Hematopoietic multipotent progenitor cell treated with erythropoietin and hydrocortisone succinate and interleukin-3 and kit ligand, for 6 days (in vitro differentiated cells): ENCODE data around the gene HERC6.

Source experiments
- DNase-seq: peaks from one replicate; pipeline ENCODE4 v3.0.0-alpha.2; 2015

HERC6 gene

DNA sequence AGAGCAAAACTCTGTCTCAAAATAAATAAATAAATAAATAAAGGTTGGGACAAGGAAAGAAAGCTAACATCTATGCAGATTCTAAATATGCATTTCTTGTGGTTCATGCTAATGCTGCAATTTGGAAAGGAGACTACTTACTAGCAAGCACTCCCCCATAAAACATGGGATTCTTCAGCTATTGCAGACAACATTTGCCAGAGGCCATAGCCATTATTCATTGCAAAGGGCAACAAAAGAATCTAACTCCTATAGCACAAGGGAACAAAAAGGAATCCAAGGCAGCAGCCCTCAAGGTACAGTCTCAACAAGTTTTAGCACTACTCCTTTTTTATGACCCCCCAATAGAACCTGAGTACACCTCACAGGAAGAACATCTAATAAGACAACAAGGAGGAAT lies 70.2 kb downstream of the HERC6 start:
- no peak for DNase-seq

DNA sequence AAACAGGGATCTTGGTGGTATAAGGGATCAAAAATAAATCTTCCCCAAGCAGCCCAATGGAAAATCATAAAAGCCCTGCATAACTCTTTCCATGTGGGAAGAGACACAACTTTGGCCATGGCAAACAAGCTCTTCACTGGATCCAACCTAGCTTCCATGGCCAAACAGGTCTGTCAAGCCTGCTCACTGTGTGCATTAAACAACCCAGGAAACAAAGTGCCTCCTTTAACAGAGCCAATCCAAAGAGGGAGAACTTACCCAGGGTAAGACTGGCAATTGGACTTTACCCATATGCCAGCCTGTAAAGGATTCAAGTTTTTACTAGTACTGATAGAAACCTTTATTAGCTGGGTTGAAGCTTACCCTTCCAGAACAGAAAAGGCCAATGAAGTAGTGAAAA lies 70.6 kb downstream of the HERC6 start:
- DNase-seq: no peak

GRCh38 chr4:88451205-88451604 lies 72.6 kb downstream of the HERC6 start:
- DNase-seq: no peak

GRCh38 chr4:88452912-88453311 lies 74.3 kb downstream of the HERC6 start:
- DNase-seq: no peak

DNA sequence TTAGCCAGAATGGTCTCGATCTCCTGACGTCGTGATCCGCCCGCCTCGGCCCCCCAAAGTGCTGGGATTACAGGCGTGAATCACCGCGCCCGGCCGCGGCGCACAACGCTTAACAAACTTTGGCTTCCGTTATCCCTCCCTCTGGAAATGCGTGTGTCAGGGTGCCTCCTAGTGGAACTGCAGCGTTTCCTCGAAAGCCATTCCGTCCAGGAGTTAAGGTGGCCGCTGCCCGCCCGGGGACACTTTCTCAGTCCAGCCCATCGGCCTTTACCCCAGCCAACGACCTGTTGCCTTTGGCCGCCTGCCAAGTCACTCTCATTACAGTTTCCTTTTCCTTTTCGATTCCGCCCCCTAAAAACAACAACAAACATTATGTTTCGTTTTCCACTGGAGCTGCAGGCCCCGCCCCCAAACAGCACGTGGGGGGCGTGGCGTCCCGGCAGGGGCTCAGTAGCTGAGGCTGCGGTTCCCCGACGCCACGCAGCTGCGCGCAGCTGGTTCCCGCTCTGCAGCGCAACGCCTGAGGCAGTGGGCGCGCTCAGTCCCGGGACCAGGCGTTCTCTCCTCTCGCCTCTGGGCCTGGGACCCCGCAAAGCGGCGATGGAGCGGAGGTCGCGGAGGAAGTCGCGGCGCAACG lies 78.1 kb downstream of the HERC6 start, which contains the start of gene HERC5:
Gene HERC5 (plus strand): TSS at position 450 of the 637 bp plus-strand sequence. CDS start 151 bp downstream, at position 601.
- DNase-seq: peak; percentile 97

- DNase-seq: peak; percentile 43
Observed at GRCh38 chr4:88457307-88458103, 78.9 kb downstream of the HERC6 start.

DNA sequence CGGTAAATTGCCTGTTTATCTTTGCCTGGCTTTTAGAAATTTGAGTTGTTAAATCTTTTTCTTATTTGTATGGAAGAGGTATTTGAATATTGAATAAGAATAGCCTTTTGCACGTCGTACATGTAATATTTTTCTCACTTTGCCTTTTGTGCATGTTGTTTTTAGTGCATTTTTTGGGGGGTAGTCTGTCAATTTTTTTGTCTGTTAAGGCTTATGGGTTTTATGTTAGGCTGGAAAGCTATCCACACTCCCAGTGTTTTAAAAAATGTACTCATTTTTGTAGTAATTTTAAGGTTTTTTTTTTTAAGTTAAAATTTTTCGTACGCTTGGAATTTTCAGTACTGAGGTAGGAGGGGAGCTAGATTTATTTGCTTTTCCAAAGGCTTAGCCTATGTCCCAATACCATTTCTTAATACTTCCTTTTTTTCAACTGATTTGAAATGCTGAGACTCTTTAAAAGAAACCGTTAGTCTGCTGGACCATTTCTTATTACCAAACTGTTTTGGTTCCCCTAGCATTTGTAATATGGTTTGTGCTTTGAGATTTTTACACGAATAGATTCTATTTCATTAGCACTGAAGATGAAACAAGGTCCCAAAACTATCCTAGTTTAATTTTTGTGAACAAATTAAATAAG lies 79.6 kb downstream of the HERC6 start:
- peak; percentile 44 for DNase-seq

- DNase-seq: no peak
Observed at GRCh38 chr4:88465653-88466192, 87.1 kb downstream of the HERC6 start.

- no peak for DNase-seq
Observed at GRCh38 chr4:88467392-88467791, 88.7 kb downstream of the HERC6 start.

DNA sequence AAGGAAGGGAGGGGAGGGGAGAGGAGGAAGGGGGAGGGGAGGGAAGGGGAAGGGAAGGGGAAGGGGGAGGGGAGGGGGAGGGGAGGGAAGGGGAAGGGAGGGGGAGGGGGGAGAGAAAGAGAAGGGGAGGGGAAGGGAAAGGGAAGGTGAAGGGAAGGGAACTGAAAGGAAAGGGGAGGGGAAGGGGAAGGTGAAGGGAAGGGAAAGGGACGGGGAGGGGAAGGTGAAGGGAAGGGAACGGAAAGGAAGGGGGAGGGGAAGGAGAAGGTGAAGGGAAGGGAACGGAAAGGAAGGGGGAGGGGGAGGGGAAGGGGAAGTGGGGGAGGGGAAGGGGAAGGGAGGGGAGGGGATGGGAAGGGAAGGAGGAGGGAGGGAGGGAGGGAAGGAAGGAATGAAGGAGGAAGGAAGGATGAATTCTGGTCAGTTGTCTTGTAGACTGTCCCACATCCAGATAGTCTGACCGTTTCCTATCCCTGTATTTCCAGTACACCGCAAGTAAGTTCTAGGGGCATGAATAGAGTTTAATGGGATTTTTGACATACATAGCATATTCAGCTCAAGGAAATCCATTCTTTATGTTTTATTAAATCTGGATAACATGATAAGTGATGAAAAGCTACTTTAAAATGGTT lies 98.7 kb downstream of the HERC6 start:
- DNase-seq: no peak

DNA sequence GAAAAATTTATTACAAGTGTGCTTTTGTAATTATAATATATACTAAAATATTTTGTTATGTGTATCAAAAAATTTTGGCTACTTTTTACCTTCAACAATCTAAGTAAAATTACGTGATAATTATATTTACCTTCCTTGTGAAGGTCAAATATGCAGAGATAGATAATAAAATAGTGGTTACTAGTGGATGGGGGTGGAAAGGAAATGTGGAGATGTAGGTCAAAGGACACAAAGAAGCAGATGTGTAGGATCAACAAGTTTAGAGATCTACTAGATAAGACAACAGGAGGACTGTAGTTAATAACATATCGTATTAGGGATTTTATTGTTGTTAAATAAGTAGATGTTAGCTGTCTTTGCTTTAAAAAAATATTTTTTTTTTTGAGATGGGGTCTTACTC lies 99.6 kb downstream of the HERC6 start:
- DNase-seq: no peak

GRCh38 chr4:88481537-88481936 lies 102.9 kb downstream of the HERC6 start:
- no peak for DNase-seq

DNA sequence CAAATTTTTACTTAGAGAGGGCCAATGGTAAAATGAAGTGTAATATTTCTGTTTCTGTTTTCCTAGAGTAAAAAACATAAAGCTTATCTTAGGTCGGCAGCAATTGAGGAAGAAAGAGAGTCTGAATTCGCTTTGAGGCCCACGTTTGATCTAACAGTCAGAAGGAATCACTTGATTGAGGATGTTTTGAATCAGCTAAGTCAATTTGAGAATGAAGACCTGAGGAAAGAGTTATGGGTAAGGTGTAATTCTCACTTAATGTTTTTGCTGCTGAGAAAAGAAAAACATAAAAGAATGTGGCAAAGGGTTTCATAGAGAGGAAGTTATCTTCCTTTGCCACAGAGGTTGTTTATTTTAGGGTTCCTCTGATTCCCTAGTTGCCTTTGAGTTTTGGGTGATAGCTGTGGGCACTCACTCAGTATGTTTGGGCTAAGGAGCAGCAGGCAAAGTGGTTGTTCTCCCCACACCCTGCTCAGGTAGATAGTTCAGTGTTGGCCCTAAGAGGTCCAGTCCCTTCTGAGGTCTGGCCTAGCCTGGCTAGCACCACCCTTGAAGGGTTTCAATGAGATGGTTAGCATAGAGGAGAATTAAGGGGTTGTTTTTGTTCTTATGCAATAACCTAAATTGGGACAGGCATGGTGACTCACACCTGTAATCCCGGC lies 110.6 kb downstream of the HERC6 start:
- no peak for DNase-seq
